Measurements from ENCODE around the gene BBIP1.
A peak's percentile ranks its signal among the peaks of the same experiment; 100 is the strongest.

The BBIP1 gene

GRCh38 chr10:110947061-110947595 is 28.1 kb upstream of the BBIP1 start:
- Histone ChIP-seq H3K27me3 (ENCODE audit: control insufficient read depth, insufficient read depth, low read length) (no peaks in the 10 kb centered on the region), H3K4me1 (ENCODE audit: control insufficient read depth, insufficient read depth, low read length) (no peaks in the 10 kb centered on the region), H3K4me3 (ENCODE audit: low read length) (no peak overlapping the region), H3K9ac (ENCODE audit: low read length) (no peak overlapping the region), H3K36me3 (ENCODE audit: control insufficient read depth, insufficient read depth, low read length) (no peaks in the 10 kb centered on the region), H3K9me3 (ENCODE audit: control insufficient read depth, low read length) (no peaks in the 10 kb centered on the region)

GRCh38 chr10:110946496-110946895 is 27.5 kb upstream of the BBIP1 start:
- Histone ChIP-seq H3K4me3 (ENCODE audit: low read length) (no peak overlapping the region), H3K9ac (ENCODE audit: low read length) (no peak overlapping the region), H3K36me3 (ENCODE audit: control insufficient read depth, insufficient read depth, low read length) (no peaks in the 10 kb centered on the region), H3K27me3 (ENCODE audit: control insufficient read depth, insufficient read depth, low read length) (no peaks in the 10 kb centered on the region), H3K9me3 (ENCODE audit: control insufficient read depth, low read length) (no peaks in the 10 kb centered on the region), H3K4me1 (ENCODE audit: control insufficient read depth, insufficient read depth, low read length) (no peaks in the 10 kb centered on the region)

GRCh38 chr10:110944792-110945396 is 25.9 kb upstream of the BBIP1 start:
- no peak overlapping the region for H3K9ac ChIP-seq (ENCODE audit: low read length)
- H3K4me3 ChIP-seq (ENCODE audit: low read length) = no peak overlapping the region
- H3K4me1 ChIP-seq (ENCODE audit: control insufficient read depth, insufficient read depth, low read length) = no peaks in the 10 kb centered on the region
- H3K9me3 ChIP-seq (ENCODE audit: control insufficient read depth, low read length) = no peaks in the 10 kb centered on the region
- H3K27me3 ChIP-seq (ENCODE audit: control insufficient read depth, insufficient read depth, low read length) = no peaks in the 10 kb centered on the region
- H3K36me3 ChIP-seq (ENCODE audit: control insufficient read depth, insufficient read depth, low read length) = no peaks in the 10 kb centered on the region

DNA sequence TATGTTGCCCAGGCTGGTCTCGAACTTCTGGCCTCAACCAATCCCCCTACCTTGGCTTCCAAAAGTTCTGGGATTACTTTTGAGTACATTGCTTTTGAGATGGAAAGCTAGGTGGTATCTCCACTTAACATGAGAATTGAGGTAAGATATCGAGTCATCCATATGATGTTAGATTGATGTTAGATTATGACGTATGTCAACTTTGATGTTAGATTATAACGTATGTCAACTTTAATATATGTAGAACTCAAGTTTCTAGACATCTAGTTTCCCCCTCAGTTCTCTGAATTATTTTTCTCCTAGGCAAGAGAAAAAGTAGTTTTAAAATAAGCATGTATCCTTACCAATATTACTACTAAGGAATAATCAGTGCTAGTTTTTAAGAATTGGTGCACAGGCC is 20.4 kb upstream of the BBIP1 start:
- H3K4me3 ChIP-seq (ENCODE audit: low read length) = no peak overlapping the region
- H3K9ac ChIP-seq (ENCODE audit: low read length) = no peak overlapping the region
- no peaks in the 10 kb centered on the region for H3K27me3 ChIP-seq (ENCODE audit: control insufficient read depth, insufficient read depth, low read length)
- no peaks in the 10 kb centered on the region for H3K9me3 ChIP-seq (ENCODE audit: control insufficient read depth, low read length)
- no peaks in the 10 kb centered on the region for H3K36me3 ChIP-seq (ENCODE audit: control insufficient read depth, insufficient read depth, low read length)
- no peaks in the 10 kb centered on the region for H3K4me1 ChIP-seq (ENCODE audit: control insufficient read depth, insufficient read depth, low read length)

GRCh38 chr10:110936757-110937156 is 17.8 kb upstream of the BBIP1 start:
- Histone ChIP-seq H3K9me3 (ENCODE audit: control insufficient read depth, low read length) (no peaks in the 10 kb centered on the region), H3K4me3 (ENCODE audit: low read length) (no peak overlapping the region), H3K36me3 (ENCODE audit: control insufficient read depth, insufficient read depth, low read length) (no peaks in the 10 kb centered on the region), H3K4me1 (ENCODE audit: control insufficient read depth, insufficient read depth, low read length) (peaks cover 8% of the 10 kb centered on the region), H3K9ac (ENCODE audit: low read length) (no peak overlapping the region), H3K27me3 (ENCODE audit: control insufficient read depth, insufficient read depth, low read length) (no peaks in the 10 kb centered on the region)

DNA sequence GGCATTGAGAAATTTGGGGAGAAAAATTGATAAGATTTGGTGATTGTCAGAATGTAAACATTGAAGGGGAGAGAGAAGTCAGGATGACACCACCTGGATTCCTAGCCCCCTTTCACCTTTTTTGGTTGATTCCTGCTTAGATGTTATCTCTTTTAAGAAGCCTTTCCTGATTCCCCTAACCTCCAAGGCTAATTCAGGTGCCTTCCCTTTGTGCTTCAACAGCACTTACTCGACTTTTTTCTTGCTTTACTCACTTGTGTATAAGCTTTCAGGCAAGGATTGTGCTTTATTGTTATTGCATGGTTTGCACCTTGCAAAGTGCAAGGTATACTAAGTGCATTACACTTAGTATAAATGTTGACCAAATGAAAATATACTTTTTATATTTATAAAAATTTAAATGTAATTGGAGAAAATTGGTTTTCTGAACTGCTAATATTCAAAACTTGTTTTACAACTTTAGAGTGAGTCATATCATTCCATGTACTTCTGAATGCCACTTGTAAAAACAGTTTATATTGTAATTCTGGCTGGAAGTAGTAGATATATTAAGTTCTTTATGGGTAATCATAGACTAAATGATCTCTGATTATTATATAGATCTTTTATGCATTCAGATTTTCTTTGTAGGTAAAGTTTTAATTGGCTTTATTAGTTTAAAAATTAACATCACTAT is 13.7 kb upstream of the BBIP1 start:
- no peak overlapping the region for H3K9ac ChIP-seq (ENCODE audit: low read length)
- H3K9me3 ChIP-seq (ENCODE audit: control insufficient read depth, low read length) = no peaks in the 10 kb centered on the region
- H3K4me1 ChIP-seq (ENCODE audit: control insufficient read depth, insufficient read depth, low read length) = peaks cover 16% of the 10 kb centered on the region
- no peaks in the 10 kb centered on the region for H3K27me3 ChIP-seq (ENCODE audit: control insufficient read depth, insufficient read depth, low read length)
- no peaks in the 10 kb centered on the region for H3K36me3 ChIP-seq (ENCODE audit: control insufficient read depth, insufficient read depth, low read length)
- H3K4me3 ChIP-seq (ENCODE audit: low read length) = no peak overlapping the region

- Histone ChIP-seq H3K9ac (ENCODE audit: low read length) (no peak overlapping the region), H3K4me1 (ENCODE audit: control insufficient read depth, insufficient read depth, low read length) (peaks cover 16% of the 10 kb centered on the region), H3K27me3 (ENCODE audit: control insufficient read depth, insufficient read depth, low read length) (no peaks in the 10 kb centered on the region), H3K9me3 (ENCODE audit: control insufficient read depth, low read length) (no peaks in the 10 kb centered on the region), H3K4me3 (ENCODE audit: low read length) (no peak overlapping the region), H3K36me3 (ENCODE audit: control insufficient read depth, insufficient read depth, low read length) (no peaks in the 10 kb centered on the region)
Measured at GRCh38 chr10:110931769-110932381, 12.9 kb upstream of the BBIP1 start.

DNA sequence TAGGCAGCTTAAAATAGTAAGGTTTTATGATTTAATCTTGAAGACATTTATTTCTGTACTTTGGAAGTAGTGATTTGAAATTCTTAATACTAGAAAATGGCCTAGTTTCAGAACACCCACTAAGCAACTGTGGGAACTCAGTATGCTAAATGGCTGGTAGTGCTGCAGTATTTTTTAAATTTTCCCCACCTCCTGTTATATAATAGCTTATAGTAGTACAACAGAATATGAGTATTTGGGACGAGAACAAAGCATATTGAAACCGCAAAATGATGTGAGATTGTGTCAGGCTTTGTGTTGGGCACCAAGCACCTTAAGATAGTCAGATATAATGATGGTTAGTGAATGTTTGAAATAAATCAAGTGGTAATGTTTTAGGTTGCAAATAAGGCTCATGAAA is 8.5 kb upstream of the BBIP1 start:
- no peaks in the 10 kb centered on the region for H3K27me3 ChIP-seq (ENCODE audit: control insufficient read depth, insufficient read depth, low read length)
- no peaks in the 10 kb centered on the region for H3K9me3 ChIP-seq (ENCODE audit: control insufficient read depth, low read length)
- no peak overlapping the region for H3K9ac ChIP-seq (ENCODE audit: low read length)
- no peak overlapping the region for H3K4me3 ChIP-seq (ENCODE audit: low read length)
- H3K36me3 ChIP-seq (ENCODE audit: control insufficient read depth, insufficient read depth, low read length) = no peaks in the 10 kb centered on the region
- peaks cover 19% of the 10 kb centered on the region for H3K4me1 ChIP-seq (ENCODE audit: control insufficient read depth, insufficient read depth, low read length)

GRCh38 chr10:110923856-110924493 is 5.0 kb upstream of the BBIP1 start:
- Histone ChIP-seq H3K36me3 (ENCODE audit: control insufficient read depth, insufficient read depth, low read length) (no peaks in the 10 kb centered on the region), H3K9ac (ENCODE audit: low read length) (no peak overlapping the region), H3K4me1 (ENCODE audit: control insufficient read depth, insufficient read depth, low read length) (peaks cover 8% of the 10 kb centered on the region), H3K27me3 (ENCODE audit: control insufficient read depth, insufficient read depth, low read length) (no peaks in the 10 kb centered on the region), H3K9me3 (ENCODE audit: control insufficient read depth, low read length) (no peaks in the 10 kb centered on the region), H3K4me3 (ENCODE audit: low read length) (no peak overlapping the region)

- H3K4me3 ChIP-seq (ENCODE audit: low read length) = peak overlapping the region; percentile 95
- no peaks in the 10 kb centered on the region for H3K36me3 ChIP-seq (ENCODE audit: control insufficient read depth, insufficient read depth, low read length)
- H3K4me1 ChIP-seq (ENCODE audit: control insufficient read depth, insufficient read depth, low read length) = peaks cover 8% of the 10 kb centered on the region
- H3K9ac ChIP-seq (ENCODE audit: low read length) = peak overlapping the region; percentile 92
- H3K9me3 ChIP-seq (ENCODE audit: control insufficient read depth, low read length) = no peaks in the 10 kb centered on the region
- H3K27me3 ChIP-seq (ENCODE audit: control insufficient read depth, insufficient read depth, low read length) = no peaks in the 10 kb centered on the region
Measured at GRCh38 chr10:110919971-110920881, 1.2 kb upstream of the BBIP1 start.

GRCh38 chr10:110919349-110919931 is 460 bp upstream of the BBIP1 start, which contains the start of gene SHOC2:
Gene SHOC2 (plus strand): TSS chr10:110919604. CDS start chr10:110964359, 44,755 bp downstream.
- Histone ChIP-seq H3K36me3 (ENCODE audit: control insufficient read depth, insufficient read depth, low read length) (no peaks in the 10 kb centered on the region), H3K4me3 (ENCODE audit: low read length) (peak within 1 kb of the TSS; percentile 98), H3K9ac (ENCODE audit: low read length) (peak within 1 kb of the TSS; percentile 92), H3K9me3 (ENCODE audit: control insufficient read depth, low read length) (no peaks in the 10 kb centered on the region), H3K27me3 (ENCODE audit: control insufficient read depth, insufficient read depth, low read length) (no peaks in the 10 kb centered on the region), H3K4me1 (ENCODE audit: control insufficient read depth, insufficient read depth, low read length) (peaks cover 8% of the 10 kb centered on the region)
